ENCODE data around the gene SCARF1. TPM values are rescaled to one million over a fixed set of nuclear protein-coding genes. Genes with fewer than 3 reads are reported as not detected.

SCARF1 gene
- total RNA-seq, 3 donors from 2014 or later (not counting 1 experiment from before 2014, with no cell fraction given) = 0.59 to 3.1 (median 1.0) TPM

GRCh38 chr17:1641065-1641403 is 4.5 kb downstream of the SCARF1 start:
- Mint-ChIP-seq H3K27ac (no peak overlapping the region), H3K4me1 (peaks cover 0 to 7% of the 10 kb centered on the region in 2 donors), H3K27me3 (ENCODE audit: low read depth in 2 of 2) (no peaks in the 10 kb centered on the region), H3K4me3 (no peak overlapping the region), H3K36me3 (no peaks in the 10 kb centered on the region), H3K9me3 (no peaks in the 10 kb centered on the region)
- intact Hi-C loops (cut with micrococcal nuclease) = no loop called here
- Histone ChIP-seq H3K4me3 (ENCODE audit: low read length) (no peak overlapping the region), H3K27me3 (ENCODE audit: control insufficient read depth, insufficient read depth, low read length) (no peaks in the 10 kb centered on the region), H3K27ac (ENCODE audit: low read length) (no peak overlapping the region), H3K36me3 (ENCODE audit: control insufficient read depth, insufficient read depth, low read length) (no peaks in the 10 kb centered on the region), H3K4me1 (ENCODE audit: control insufficient read depth, insufficient read depth, low read length) (peaks cover 23% of the 10 kb centered on the region), H3K9me3 (ENCODE audit: control insufficient read depth, insufficient read depth, low read length) (no peaks in the 10 kb centered on the region)
- DNase-seq (no peak), ATAC-seq (no peak)
- 96% methylated on average over 10 of the region's 12 CpGs for WGBS (ENCODE audit: insufficient coverage)
- TF ChIP-seq CTCF (IDR thresholded peaks at IDR 0.05) = no peak

GRCh38 chr17:1640329-1641064 is 5.0 kb downstream of the SCARF1 start:
- no peak for DNase-seq
- Mint-ChIP-seq H3K4me1 (peaks cover 0 to 7% of the 10 kb centered on the region in 2 donors), H3K27ac (no peak overlapping the region)

GRCh38 chr17:1639549-1640180 is 5.9 kb downstream of the SCARF1 start:
- no peaks in the 10 kb centered on the region for H3K27me3 ChIP-seq (ENCODE audit: control insufficient read depth, insufficient read depth, low read length)
- Mint-ChIP-seq H3K36me3 (no peaks in the 10 kb centered on the region), H3K4me1 (peaks cover 0 to 7% of the 10 kb centered on the region in 2 donors), H3K9me3 (no peaks in the 10 kb centered on the region), H3K4me3 (no peak overlapping the region), H3K27ac (no peak overlapping the region), H3K27me3 (ENCODE audit: low read depth in 2 of 2) (no peaks in the 10 kb centered on the region)
- H3K4me3 ChIP-seq (ENCODE audit: low read length) = no peak overlapping the region
- no peak overlapping the region for H3K27ac ChIP-seq (ENCODE audit: low read length)
- intact Hi-C loops (cut with micrococcal nuclease) = no loop called here
- WGBS (ENCODE audit: insufficient coverage) = 92% methylated on average over 11 of the region's 11 CpGs
- no peaks in the 10 kb centered on the region for H3K36me3 ChIP-seq (ENCODE audit: control insufficient read depth, insufficient read depth, low read length)
- no peak for ATAC-seq
- peaks cover 9% of the 10 kb centered on the region for H3K4me1 ChIP-seq (ENCODE audit: control insufficient read depth, insufficient read depth, low read length)
- no peak for TF ChIP-seq CTCF (IDR thresholded peaks at IDR 0.05)
- H3K9me3 ChIP-seq (ENCODE audit: control insufficient read depth, insufficient read depth, low read length) = no peaks in the 10 kb centered on the region
- DNase-seq = no peak

More at GRCh38 chr17:1640329-1641064, 5.0 kb downstream of the SCARF1 start:
- TF ChIP-seq CTCF (IDR thresholded peaks at IDR 0.05) = no peak
- Histone ChIP-seq H3K36me3 (ENCODE audit: control insufficient read depth, insufficient read depth, low read length) (no peaks in the 10 kb centered on the region), H3K4me3 (ENCODE audit: low read length) (no peak overlapping the region), H3K4me1 (ENCODE audit: control insufficient read depth, insufficient read depth, low read length) (peaks cover 18% of the 10 kb centered on the region), H3K27ac (ENCODE audit: low read length) (no peak overlapping the region), H3K27me3 (ENCODE audit: control insufficient read depth, insufficient read depth, low read length) (no peaks in the 10 kb centered on the region), H3K9me3 (ENCODE audit: control insufficient read depth, insufficient read depth, low read length) (no peaks in the 10 kb centered on the region)
- Mint-ChIP-seq H3K9me3 (no peaks in the 10 kb centered on the region), H3K4me3 (no peak overlapping the region), H3K27me3 (ENCODE audit: low read depth in 2 of 2) (no peaks in the 10 kb centered on the region), H3K36me3 (no peaks in the 10 kb centered on the region)
- no peak for ATAC-seq
- intact Hi-C loops (cut with micrococcal nuclease) = no loop called here
- 89% methylated on average over 23 of the region's 23 CpGs for WGBS (ENCODE audit: insufficient coverage)

Data from natural killer cell (primary cell).